Neural cell (in vitro differentiated cells): ENCODE data around the gene GPR18. TPM values are rescaled to one million over a fixed set of nuclear protein-coding genes. Genes with fewer than 3 reads are reported as not detected.

Experiments used
- H2AFZ ChIP-seq: fragments of 200-600, 300-800 bp; sonication (generic), shearing (Covaris generic); 2 replicates; pipeline ENCODE4 v1.6.0; 2014; ENCODE audit warnings: low read depth, mild to moderate bottlenecking, antibody characterized with exemption, low read length, moderate library complexity
- H3F3A ChIP-seq: fragments of 200-600 bp; shearing (Covaris generic); 2 replicates; pipeline ENCODE4 v1.6.1; 2016; ENCODE audit warnings: mild to moderate bottlenecking, moderate library complexity, mixed read lengths, antibody characterized with exemption, low read length; ENCODE audit not compliant: insufficient read depth, poor library complexity, severe bottlenecking
- H3K27ac ChIP-seq: fragments of 200-600, 300-800 bp; sonication (generic), shearing (Covaris generic); 2 replicates; pipeline ENCODE4 v1.5.1; 2014; ENCODE audit warnings: mild to moderate bottlenecking, low read length, moderate library complexity
- H3K27me3 ChIP-seq: fragments of 300-800, 200-600 bp; sonication (generic), shearing (Covaris generic); 2 replicates; pipeline ENCODE4 v1.6.0; 2014; ENCODE audit warnings: mild to moderate bottlenecking, low read depth, low read length, moderate library complexity; ENCODE audit not compliant: insufficient read depth
- H3K36me3 ChIP-seq: fragments of 300-800, 200-600 bp; sonication (generic), shearing (Covaris generic); 2 replicates; pipeline ENCODE4 v1.5.1; 2014; ENCODE audit warnings: mild to moderate bottlenecking, antibody characterized with exemption, low read length, moderate library complexity; ENCODE audit not compliant: insufficient read depth
- H3K4me2 ChIP-seq: fragments of 300-800, 200-600 bp; sonication (generic), shearing (Covaris generic); 2 replicates; pipeline ENCODE4 v1.6.0; 2014; ENCODE audit warnings: mild to moderate bottlenecking, low read length
- H3K4me3 ChIP-seq: fragments of 300-800, 200-600 bp; sonication (generic), shearing (Covaris generic); 2 replicates; pipeline ENCODE4 v1.5.1; 2014; ENCODE audit warnings: mild to moderate bottlenecking, low read length, moderate library complexity
- H3K79me2 ChIP-seq: fragments of 200-600 bp; shearing (Covaris generic); replicated peaks from 2 replicates; pipeline ENCODE4 v1.6.0; 2014; ENCODE audit warnings: mild to moderate bottlenecking, low read length, moderate library complexity; ENCODE audit not compliant: insufficient read depth
- H3K9ac ChIP-seq: fragments of 300-800, 200-600 bp; sonication (generic), shearing (Covaris generic); 2 replicates; pipeline ENCODE4 v1.6.1; 2016; ENCODE audit warnings: mild to moderate bottlenecking, low read length, mixed read lengths
- H3K9me2 ChIP-seq: fragments of 200-600 bp; shearing (Covaris generic); 2 replicates; pipeline ENCODE4 v1.6.1; 2016; ENCODE audit warnings: mild to moderate bottlenecking, low read length, mixed read lengths; ENCODE audit not compliant: insufficient read depth
- H3K9me3 ChIP-seq: fragments of 200-600, 300-800 bp; sonication (generic), shearing (Covaris generic); 2 replicates; pipeline ENCODE4 v1.6.1; 2016; ENCODE audit warnings: mild to moderate bottlenecking, mixed run types, low read length, moderate library complexity, mixed read lengths
- H4K20me1 ChIP-seq: fragments of 200-600 bp; shearing (Covaris generic); 2 replicates; pipeline ENCODE4 v1.6.1; 2016; ENCODE audit warnings: mild to moderate bottlenecking, mixed run types; ENCODE audit not compliant: insufficient read depth
- EP300 ChIP-seq: fragments of 450-650 bp; conservative IDR thresholded peaks from 2 replicates; pipeline ENCODE4 v1.6.1; 2014; ENCODE audit warnings: antibody characterized with exemption, mild to moderate bottlenecking, moderate library complexity; ENCODE audit not compliant: poor library complexity, severe bottlenecking
- EZH2 ChIP-seq: fragments of 200-600, 300-800 bp; shearing (Covaris generic), sonication (generic); IDR thresholded peaks from 2 replicates; pipeline ENCODE4 v1.6.1; 2014; ENCODE audit warnings: antibody characterized with exemption, low read length, borderline replicate concordance, mild to moderate bottlenecking; ENCODE audit not compliant: insufficient read depth, poor library complexity, severe bottlenecking
- MXI1 ChIP-seq: fragments of 450-650 bp; conservative IDR thresholded peaks from 2 replicates; pipeline ENCODE4 v1.6.1; 2014; ENCODE audit warnings: antibody characterized with exemption, mild to moderate bottlenecking; ENCODE audit not compliant: poor library complexity, severe bottlenecking
- POLR2AphosphoS5 ChIP-seq: IDR thresholded peaks from 2 replicates; pipeline ENCODE4 v1.6.1; 2012
- RAD21 ChIP-seq: fragments of 450-650 bp; conservative IDR thresholded peaks from 2 replicates; pipeline ENCODE4 v1.6.1; 2014; ENCODE audit warnings: antibody characterized with exemption, mild to moderate bottlenecking, moderate library complexity
- SMC3 ChIP-seq: fragments of 450-650 bp; conservative IDR thresholded peaks from 2 replicates; pipeline ENCODE4 v1.6.1; 2014; ENCODE audit warnings: antibody characterized with exemption, mild to moderate bottlenecking, moderate library complexity; ENCODE audit not compliant: poor library complexity
- TAF1 ChIP-seq: IDR thresholded peaks from 2 replicates; pipeline ENCODE4 v1.6.1; 2012; ENCODE audit warnings: low read depth
- polyA plus RNA-seq: library from polyadenylated mRNA; depleted of rRNA; stranded (reverse); fragments of >200 nt; gene quantifications from 2 replicates; pipeline ENCODE4 v1.2.3, GENCODE V29; 2014
- TF ChIP-seq, protein P1 (sequence below): fragments of 450-650 bp; IDR thresholded peaks from 2 replicates; pipeline ENCODE4 v1.5.1; 2014; ENCODE audit warnings: antibody characterized with exemption, mild to moderate bottlenecking, moderate library complexity; ENCODE audit not compliant: poor library complexity, severe bottlenecking
- TF ChIP-seq, protein P2 (sequence below): IDR thresholded peaks from 2 replicates; pipeline ENCODE4 v1.6.1; 2012; ENCODE audit warnings: borderline replicate concordance

Gene GPR18
- polyA plus RNA-seq, 1 donor from 2014 or later: not detected

DNA sequence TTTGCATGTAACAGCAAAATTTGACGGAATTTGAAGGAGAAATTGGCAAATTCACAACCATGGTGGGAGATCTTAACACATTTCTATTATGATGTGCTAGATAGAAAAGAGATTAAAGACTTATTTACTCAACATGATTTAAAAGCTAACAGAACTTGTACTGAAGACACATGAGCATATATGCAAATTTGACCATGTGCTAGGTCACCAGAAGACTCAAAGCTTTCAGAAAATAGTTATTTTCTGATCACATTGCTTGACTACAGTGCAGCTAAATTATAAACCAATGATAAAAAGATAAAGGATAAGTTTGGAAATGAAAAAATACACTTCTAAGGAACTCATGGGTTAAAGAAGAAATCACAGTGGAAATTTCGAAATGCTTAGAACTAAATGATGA, 39.9 kb upstream of the GPR18 start:
- Histone ChIP-seq H3K36me3 (no peaks in the 10 kb centered on the region), H3K27me3 (no peaks in the 10 kb centered on the region), H3F3A (no peaks in the 10 kb centered on the region), H2AFZ (no peak overlapping the region), H3K9me2 (no peaks in the 10 kb centered on the region), H3K79me2 (no peaks in the 10 kb centered on the region), H3K27ac (no peak overlapping the region), H3K9ac (no peak overlapping the region), H3K4me3 (no peak overlapping the region), H3K4me2 (no peak overlapping the region), H4K20me1 (no peaks in the 10 kb centered on the region), H3K9me3 (no peaks in the 10 kb centered on the region)
- TF ChIP-seq, protein P1, sequence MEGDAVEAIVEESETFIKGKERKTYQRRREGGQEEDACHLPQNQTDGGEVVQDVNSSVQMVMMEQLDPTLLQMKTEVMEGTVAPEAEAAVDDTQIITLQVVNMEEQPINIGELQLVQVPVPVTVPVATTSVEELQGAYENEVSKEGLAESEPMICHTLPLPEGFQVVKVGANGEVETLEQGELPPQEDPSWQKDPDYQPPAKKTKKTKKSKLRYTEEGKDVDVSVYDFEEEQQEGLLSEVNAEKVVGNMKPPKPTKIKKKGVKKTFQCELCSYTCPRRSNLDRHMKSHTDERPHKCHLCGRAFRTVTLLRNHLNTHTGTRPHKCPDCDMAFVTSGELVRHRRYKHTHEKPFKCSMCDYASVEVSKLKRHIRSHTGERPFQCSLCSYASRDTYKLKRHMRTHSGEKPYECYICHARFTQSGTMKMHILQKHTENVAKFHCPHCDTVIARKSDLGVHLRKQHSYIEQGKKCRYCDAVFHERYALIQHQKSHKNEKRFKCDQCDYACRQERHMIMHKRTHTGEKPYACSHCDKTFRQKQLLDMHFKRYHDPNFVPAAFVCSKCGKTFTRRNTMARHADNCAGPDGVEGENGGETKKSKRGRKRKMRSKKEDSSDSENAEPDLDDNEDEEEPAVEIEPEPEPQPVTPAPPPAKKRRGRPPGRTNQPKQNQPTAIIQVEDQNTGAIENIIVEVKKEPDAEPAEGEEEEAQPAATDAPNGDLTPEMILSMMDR: no peak
- TF ChIP-seq POLR2AphosphoS5 (no peak), EZH2 (no peak)
- TF ChIP-seq, protein P2, sequence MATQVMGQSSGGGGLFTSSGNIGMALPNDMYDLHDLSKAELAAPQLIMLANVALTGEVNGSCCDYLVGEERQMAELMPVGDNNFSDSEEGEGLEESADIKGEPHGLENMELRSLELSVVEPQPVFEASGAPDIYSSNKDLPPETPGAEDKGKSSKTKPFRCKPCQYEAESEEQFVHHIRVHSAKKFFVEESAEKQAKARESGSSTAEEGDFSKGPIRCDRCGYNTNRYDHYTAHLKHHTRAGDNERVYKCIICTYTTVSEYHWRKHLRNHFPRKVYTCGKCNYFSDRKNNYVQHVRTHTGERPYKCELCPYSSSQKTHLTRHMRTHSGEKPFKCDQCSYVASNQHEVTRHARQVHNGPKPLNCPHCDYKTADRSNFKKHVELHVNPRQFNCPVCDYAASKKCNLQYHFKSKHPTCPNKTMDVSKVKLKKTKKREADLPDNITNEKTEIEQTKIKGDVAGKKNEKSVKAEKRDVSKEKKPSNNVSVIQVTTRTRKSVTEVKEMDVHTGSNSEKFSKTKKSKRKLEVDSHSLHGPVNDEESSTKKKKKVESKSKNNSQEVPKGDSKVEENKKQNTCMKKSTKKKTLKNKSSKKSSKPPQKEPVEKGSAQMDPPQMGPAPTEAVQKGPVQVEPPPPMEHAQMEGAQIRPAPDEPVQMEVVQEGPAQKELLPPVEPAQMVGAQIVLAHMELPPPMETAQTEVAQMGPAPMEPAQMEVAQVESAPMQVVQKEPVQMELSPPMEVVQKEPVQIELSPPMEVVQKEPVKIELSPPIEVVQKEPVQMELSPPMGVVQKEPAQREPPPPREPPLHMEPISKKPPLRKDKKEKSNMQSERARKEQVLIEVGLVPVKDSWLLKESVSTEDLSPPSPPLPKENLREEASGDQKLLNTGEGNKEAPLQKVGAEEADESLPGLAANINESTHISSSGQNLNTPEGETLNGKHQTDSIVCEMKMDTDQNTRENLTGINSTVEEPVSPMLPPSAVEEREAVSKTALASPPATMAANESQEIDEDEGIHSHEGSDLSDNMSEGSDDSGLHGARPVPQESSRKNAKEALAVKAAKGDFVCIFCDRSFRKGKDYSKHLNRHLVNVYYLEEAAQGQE: no peak

DNA sequence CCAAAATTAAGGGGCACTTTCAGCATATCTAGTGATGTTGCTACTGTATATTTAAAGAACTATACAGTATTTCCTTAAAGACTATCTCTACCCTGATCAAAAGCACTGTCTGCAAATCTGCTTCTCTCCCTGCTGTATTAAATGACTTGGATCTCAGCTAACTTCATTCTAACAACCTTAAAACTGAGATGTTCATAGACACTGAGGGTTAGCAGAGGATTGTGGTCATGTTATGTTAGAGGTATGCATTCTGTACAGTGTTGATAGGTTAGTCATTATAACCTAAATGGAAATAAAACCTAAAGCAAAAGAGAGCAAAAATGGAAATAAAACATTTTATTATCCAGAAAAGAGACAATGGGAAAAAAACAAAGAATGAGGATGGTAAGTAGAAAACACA, 39.2 kb upstream of the GPR18 start:
- Histone ChIP-seq H3K27me3 (no peaks in the 10 kb centered on the region), H2AFZ (no peak overlapping the region), H3K9me2 (no peaks in the 10 kb centered on the region), H3K79me2 (no peaks in the 10 kb centered on the region), H3K36me3 (no peaks in the 10 kb centered on the region), H3K9me3 (no peaks in the 10 kb centered on the region), H3K27ac (no peak overlapping the region), H3K4me3 (no peak overlapping the region), H3K4me2 (no peak overlapping the region), H3F3A (no peaks in the 10 kb centered on the region), H3K9ac (no peak overlapping the region), H4K20me1 (no peaks in the 10 kb centered on the region)
- TF ChIP-seq EP300 (no peak), TAF1 (no peak), SMC3 (no peak), POLR2AphosphoS5 (no peak), RAD21 (no peak), MXI1 (no peak), EZH2 (no peak)
- TF ChIP-seq, protein P1: no peak
- TF ChIP-seq, protein P2: no peak
